ENCODE results near the gene YWHAQ.
"Not testable (repeated sequence)": the region's sequence is repeated elsewhere in the genome, so short reads cannot be mapped to it uniquely, and the experiment has no call there.

The YWHAQ gene

DNA sequence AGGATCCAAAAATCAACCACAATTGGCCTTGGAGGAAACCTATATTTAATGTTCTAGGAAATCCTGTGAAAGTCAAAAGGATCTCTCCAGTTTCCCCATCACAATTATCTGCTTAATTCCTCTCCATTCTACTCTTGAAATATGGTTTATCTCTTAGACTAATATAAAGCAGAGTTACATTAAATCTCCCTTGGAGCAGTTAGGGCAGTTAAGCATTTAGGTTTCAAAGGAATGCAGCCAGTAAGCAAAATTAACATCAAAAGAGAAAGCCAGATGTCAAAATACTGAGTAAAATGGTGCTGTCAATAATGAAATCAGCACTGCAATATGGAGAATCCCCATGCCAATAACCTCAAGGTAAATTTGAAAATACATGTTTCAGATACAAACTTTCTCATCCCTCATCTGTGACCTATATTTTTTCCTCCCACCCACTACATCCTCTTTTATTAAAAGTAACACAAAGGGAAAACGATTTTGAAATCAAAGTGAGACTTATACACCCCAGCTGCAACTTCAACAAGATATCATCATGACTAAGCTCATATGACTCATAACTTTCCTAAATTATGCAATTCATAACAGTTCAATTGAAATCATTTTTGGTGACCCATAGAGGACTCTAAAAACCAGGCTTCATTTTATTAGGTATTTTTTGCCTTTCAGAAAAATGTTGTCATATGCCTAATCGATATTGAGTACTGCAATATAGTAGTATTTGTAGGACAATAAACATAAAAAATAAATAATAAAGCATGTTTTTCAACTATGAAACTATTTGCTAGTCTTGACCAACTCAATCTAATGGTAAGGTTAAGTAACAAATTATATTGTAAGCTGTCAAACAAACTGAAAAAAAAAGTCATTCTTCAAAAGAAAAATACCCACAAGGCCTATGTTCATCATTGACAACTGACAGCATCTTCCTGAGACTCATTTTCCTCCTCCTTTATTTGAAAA lies 78.3 kb downstream of the YWHAQ start:
- peak; percentile 39 for DNase-seq (ENCODE audit: low spot score)

DNA sequence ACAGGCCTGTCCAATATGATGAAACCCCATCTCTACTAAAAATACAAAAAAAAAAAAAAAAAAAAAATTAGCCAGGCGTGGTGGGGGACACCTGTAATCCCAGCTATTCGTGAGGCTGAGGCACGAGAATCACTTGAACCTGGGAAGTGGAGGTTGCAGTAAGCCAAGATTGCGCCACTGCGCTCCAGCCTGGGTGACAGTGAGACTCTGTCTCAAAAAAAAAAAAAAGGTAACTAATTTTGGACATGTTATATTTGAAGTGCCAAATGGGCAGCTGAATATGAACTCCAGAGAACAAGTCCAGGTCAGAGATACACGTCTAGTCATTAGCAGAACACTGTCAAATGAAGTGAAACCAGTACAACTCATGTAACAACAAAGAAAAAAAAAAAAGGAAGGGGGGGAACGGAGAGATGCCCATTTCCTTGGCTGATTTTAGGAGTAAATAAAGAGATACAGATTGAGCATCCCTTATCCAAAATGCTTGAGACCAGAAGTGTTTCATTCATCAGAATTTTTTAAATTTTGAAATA lies 79.9 kb downstream of the YWHAQ start:
- not testable (repeated sequence) for DNase-seq (ENCODE audit: low spot score)

DNA sequence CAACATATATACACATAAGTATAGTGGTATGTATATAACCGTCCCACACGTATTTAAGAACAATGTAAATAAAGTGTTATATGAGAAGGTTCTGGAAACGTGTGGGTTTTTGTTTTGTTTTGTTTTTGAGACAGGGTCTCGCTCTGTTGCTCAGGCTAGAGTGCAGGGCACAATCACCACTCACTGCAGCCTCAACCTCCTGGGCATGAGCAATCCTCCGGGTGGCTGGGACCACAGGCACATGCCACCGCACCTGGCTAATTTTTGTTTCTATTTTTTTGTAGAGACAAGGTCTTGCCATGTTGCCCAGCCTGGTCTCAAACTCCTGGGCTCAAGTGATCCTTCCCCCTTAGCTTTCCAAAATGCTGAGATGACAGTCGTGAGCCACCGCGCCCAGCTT lies 81.4 kb downstream of the YWHAQ start:
- DNase-seq (ENCODE audit: low spot score) = no peak

- DNase-seq (ENCODE audit: low spot score) = no peak
Measured at GRCh38 chr2:9548506-9548905, 82.3 kb downstream of the YWHAQ start.

DNA sequence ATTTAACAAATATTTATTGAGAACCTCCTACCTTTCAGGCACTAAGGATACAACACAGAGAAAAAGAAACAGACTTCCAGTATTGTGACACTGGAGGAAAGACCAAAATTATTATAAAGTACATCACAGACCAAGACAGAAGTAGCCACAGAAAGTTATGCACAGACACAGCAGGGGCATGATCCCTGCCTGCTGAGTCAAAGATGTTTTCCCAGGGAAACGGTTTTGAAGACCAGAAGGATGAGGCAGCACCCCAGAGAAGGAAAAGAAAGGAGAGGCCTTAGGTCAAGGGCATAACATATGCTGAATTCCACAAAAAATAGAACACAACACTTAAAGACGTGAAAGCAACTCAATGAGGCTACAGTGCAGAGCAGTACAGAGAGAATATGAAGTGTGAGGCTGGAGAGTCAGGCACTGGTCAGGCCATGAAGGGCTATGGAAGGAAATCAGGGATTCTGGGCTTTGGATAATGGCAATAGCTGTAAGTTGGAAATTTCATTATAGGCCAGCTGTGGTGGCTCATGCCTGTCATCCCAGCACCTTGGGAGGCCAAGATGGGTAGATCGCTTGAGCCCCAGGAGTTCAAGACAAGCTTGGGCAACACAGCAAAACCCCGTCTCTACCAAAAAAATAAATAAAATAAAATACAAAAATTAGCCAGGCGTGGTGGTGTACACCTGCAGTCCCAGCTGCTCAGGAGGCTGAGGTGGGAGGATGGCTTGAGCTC lies 83.4 kb downstream of the YWHAQ start:
- DNase-seq (ENCODE audit: low spot score) = no peak

- DNase-seq (ENCODE audit: low spot score) = no peak
Measured at GRCh38 chr2:9545502-9545901, 85.3 kb downstream of the YWHAQ start.

- no peak for DNase-seq (ENCODE audit: low spot score)
Measured at GRCh38 chr2:9543557-9543956, 87.2 kb downstream of the YWHAQ start.

DNA sequence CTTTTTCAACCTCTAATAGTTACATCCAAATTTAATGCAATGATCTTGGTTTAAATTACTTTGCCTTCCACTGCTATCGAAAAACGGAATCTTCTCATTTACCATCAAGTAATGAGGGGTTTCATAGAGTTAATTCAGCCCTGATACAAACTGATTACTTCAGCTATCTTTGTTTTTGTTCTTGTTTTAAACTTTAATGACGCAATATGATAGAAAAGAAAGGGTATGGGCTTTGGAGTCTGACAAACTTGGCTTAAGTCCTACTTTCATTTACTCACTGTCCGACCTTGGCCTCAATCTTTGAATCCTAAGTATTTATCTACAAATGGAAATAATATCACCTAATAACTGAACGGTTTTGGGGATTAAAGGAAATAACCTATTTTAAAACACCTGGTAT lies 91.3 kb downstream of the YWHAQ start:
- DNase-seq (ENCODE audit: low spot score) = no peak

DNA sequence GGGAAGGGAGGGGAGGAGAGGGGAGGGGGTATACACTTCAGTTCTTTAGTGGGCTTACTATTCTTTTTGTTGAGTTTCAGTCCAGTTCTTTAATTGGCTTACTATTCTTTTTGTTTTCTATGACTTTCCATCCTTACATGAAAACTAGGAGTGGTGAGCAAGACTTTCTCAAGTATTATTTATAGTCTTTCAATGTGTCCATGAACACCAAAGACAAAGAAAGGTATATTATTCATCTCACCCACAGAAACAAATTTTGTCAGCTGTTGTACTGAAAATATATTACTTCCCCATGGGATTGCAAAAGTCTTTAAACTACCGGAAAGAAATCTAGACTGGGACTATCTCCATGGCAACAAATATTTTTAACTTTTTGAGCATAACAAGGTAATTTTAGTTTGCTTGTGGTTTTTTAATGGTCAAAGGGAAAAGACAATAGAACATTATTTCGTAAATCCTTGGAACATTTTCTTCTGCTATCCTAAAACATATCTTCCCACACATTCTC lies 92.7 kb downstream of the YWHAQ start:
- DNase-seq (ENCODE audit: low spot score) = no peak

GRCh38 chr2:9536504-9536903 lies 94.3 kb downstream of the YWHAQ start:
- DNase-seq (ENCODE audit: low spot score) = no peak

DNA sequence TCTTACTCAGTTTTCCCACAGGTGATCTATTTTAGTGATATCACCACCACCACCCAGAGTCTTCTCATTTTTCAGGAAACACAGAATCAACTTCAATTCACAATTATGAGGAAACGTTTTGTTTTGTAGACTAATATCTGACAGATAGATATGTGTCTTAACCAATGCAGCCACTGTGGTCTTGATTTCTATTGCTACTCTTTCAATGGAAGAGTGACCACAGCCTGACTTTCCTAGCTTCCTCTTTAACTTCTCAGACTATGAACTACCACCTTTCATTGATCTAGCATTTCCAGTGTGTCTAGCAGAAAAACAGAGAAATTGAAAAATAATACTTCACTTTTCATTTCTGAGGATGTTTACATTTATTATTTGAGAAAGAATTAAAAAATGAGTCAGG lies 95.6 kb downstream of the YWHAQ start:
- no peak for DNase-seq (ENCODE audit: low spot score)
